ENCODE data around the gene MTHFD2L.

DNA sequence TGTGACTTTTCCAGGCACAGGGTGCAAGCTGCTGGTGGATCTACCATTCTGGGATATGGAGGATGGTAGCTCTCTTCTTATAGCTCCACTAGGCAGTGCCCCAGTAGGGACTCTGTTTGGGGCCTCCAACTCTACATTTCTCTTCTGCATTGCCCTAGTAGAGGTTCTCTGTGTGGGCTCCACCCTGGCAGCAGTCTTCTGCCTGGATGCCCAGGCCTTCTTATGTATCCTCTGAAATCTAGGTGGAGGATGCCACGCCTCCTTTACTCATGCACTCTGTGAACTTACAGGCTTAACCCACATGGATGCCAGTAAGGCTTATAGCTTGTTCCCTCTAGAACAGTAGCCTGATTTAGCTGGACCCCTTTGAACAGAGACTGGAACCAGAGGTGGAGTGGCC, 186.1 kb downstream of the MTHFD2L start:
- TF ChIP-seq, protein P1, sequence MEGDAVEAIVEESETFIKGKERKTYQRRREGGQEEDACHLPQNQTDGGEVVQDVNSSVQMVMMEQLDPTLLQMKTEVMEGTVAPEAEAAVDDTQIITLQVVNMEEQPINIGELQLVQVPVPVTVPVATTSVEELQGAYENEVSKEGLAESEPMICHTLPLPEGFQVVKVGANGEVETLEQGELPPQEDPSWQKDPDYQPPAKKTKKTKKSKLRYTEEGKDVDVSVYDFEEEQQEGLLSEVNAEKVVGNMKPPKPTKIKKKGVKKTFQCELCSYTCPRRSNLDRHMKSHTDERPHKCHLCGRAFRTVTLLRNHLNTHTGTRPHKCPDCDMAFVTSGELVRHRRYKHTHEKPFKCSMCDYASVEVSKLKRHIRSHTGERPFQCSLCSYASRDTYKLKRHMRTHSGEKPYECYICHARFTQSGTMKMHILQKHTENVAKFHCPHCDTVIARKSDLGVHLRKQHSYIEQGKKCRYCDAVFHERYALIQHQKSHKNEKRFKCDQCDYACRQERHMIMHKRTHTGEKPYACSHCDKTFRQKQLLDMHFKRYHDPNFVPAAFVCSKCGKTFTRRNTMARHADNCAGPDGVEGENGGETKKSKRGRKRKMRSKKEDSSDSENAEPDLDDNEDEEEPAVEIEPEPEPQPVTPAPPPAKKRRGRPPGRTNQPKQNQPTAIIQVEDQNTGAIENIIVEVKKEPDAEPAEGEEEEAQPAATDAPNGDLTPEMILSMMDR (conservative IDR thresholded peaks at IDR 0.05; ENCODE audit: low read depth, low read length), result no peak
- TF ChIP-seq EZH2 (IDR thresholded peaks at IDR 0.05; ENCODE audit: low read length, unreplicated experiment), result no peak

All from PC-3 (cell line).